HG03460 (cell line): Measurements from ENCODE around the gene ABCG2.
"Not testable (repeated sequence)": the region's sequence is repeated elsewhere in the genome, so short reads cannot be mapped to it uniquely, and the experiment has no call there.

ENCODE experiments used
- ATAC-seq: cut with Tn5 transposase; IDR thresholded peaks from one replicate; pipeline ENCODE4 v1.9.1; 2021; ENCODE audit not compliant: unreplicated experiment

Gene ABCG2

GRCh38 chr4:88119943-88120342 is 38.5 kb downstream of the ABCG2 start:
- no peak for ATAC-seq

- no peak for ATAC-seq
These were observed 42.9 kb downstream of the ABCG2 start for GRCh38 chr4:88115587-88115986.

- ATAC-seq: no peak
These were observed 45.6 kb downstream of the ABCG2 start for GRCh38 chr4:88112856-88113255.

- ATAC-seq: no peak
These were observed 47.6 kb downstream of the ABCG2 start for GRCh38 chr4:88110826-88111225.

GRCh38 chr4:88109123-88109881 is 49.1 kb downstream of the ABCG2 start:
- no peak for ATAC-seq

DNA sequence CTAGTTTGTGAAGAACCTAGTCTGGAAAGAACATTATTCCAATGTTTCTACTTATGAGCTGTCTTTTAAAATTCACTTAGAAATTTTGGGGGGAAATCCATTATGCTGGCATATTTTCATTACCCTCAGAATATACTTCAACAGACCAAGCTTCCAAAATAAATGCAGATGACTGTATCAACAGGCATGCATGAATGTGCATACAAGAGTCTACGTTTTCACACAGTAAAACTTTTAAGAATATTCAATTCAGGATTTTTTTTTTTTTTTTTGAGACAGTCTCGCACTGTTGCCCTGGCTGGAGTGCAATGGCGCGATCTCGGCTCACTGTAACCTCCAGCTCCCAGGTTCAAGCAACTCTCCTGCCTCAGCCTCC is 49.7 kb downstream of the ABCG2 start:
- ATAC-seq: no peak

DNA sequence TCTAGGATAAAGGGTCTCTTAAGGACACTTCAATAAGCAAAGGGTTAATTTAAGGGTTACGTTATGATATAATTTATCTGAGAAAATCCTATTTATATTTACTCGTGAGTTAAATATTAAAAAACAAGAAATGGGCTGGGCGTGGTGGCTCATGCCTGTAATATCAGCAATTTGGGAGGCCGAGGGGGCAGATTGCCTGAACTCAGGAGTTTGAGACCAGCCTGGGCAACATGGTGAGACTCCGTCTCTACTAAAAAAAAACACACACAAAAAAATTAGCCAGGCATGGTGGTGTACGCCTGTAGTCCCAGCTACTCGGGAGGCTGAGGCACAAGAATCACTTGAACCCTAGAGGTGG is 50.4 kb downstream of the ABCG2 start:
- not testable (repeated sequence) for ATAC-seq

GRCh38 chr4:88107406-88108107 is 50.9 kb downstream of the ABCG2 start:
- no peak for ATAC-seq

DNA sequence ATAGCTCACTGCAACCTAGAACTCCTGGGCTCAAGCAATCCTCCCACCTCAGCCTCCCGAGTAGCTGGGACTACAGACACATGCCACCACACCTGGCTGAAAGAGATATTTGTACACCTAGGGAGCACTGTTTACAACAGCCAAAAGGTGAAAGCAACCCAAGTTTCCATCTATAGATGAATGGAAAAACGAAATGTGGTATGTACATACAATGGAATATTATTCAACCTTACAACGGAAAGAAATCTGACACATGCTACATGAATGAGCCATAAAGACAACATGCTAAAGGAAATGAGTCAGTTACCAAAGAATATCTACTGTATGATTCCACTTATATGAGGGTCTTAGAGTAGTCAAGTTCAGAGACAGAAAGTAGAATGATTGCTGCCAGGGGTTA is 52.2 kb downstream of the ABCG2 start:
- no peak for ATAC-seq

DNA sequence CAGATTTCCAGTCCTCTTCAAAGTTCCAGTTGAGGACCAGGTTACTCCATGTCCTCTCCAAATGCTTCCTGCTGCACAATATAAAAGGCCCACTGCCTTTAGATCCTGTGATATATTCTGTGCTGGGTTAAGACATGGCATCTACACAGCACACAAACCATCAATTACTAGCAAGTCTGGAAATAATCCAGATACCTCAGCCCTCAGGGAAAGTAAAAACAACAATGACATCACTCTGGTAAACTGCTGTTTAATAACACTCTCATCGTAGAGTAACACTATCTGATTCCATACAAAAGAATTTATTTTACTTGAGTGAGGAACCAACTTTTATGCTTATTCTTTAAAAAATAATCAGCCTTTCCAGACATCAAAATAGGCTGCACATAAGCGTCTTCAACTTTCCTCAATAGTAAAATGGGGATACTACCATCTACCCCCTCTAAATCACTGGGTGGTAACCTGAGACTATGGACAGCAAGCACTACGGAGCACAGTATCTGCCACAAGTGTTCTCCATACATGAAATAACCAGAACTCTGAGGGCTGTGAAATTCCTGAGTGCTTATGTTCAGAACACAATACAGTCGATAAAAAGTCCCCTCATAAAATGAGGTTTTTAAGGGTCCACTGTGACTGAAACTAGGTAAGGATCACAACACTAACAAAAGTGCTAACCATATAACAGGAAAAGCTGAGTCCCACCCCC is 53.4 kb downstream of the ABCG2 start:
- ATAC-seq: no peak

GRCh38 chr4:88102026-88102425 is 56.4 kb downstream of the ABCG2 start:
- no peak for ATAC-seq

DNA sequence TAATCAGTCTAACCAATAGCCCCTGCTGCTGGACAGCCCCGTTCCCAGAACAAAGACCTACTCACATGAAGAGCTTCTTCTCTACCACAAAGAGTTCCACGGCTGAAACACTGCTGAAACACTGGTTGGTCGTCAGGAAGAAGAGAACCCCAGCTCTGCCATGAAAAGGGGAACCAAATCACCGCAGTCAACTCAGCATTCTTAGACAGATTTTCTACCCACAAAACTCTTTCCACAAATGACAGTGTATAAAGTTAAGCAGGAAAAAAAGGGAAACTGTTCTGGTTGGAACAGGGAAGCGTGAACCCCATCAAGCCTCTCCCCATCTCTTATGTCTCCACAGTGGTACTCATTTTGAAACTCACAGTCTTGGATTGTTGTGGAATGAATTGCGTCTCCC is 57.3 kb downstream of the ABCG2 start:
- no peak for ATAC-seq

- ATAC-seq: no peak
These were observed 59.3 kb downstream of the ABCG2 start for GRCh38 chr4:88098993-88099752.

DNA sequence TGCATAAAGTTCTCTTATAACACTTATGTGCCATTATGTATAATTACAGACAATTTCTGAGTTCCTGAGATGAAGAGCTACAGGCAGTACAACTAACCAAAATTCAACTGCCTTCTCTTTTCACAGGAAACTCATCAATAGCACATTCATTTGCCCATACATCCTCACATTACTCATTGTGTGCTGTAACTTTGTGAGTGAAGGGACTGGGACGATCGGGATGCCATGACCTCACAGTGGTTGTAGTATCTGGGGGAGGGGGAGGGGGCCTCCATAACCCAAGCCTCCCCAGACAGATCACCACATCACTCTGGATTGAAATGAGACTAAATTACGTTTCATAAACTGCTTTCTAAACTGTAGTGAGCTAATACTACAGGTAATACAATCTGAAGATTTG is 60.7 kb downstream of the ABCG2 start:
- ATAC-seq: no peak

- ATAC-seq: no peak
These were observed 61.1 kb downstream of the ABCG2 start for GRCh38 chr4:88097301-88097700.

GRCh38 chr4:88093874-88094273 is 64.6 kb downstream of the ABCG2 start:
- no peak for ATAC-seq

DNA sequence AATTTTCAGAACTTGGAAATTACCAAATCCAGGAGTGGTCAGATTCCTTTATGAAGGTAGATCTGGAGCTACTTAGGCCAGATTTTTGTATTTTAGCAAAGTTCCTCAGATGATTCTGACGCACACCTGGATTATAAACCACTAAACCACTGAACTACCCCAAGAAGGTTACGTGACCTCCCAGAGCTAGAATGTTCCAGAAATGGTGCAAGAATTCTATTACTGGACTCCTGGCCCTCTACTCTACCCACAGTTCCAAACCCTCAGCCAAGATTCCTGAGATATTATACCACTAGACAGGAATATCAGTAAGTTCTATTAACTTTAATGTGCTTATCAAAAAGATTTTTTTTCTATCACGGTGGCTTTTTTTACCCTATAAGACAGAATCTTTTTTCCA is 67.1 kb downstream of the ABCG2 start:
- ATAC-seq: no peak

DNA sequence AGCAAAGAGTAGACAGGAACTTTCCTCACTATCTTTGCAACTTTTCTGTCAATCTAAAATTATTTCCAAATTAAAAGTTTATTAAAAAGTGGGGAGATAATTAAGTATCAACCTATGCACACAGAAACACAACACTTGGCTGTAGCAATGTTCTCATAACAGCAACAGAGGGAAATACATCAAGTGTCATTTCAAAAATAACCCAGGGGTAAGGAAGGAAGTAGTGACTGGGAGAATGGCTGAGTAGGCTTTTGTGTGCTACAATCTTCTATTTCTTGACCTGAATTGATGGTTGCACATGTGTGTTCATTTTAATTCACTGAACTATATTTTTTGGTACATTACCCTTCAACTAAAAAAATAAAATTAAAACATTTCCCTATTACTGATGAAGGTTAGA is 67.5 kb downstream of the ABCG2 start:
- ATAC-seq: no peak

DNA sequence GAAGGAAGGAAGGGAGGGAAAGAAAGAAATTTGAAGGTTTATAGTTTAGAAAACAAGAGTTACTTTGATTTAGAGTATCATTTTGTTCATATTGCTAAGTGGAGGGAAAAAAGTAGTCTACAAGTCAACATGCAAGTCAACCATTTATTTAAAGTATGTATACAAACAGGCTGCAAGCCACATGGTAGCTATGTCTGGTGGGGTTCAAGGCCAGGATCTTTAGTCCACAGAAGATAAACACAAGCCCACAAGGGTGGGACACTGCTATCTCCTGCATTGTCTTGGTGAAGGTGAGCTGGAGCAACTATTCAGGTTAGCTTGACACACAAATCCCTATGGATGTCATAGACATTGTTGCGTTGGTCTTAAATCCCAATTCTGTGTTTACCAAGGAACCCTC is 71.4 kb downstream of the ABCG2 start:
- ATAC-seq: no peak

- no peak for ATAC-seq
These were observed 77.8 kb downstream of the ABCG2 start for GRCh38 chr4:88080626-88081025.

- no peak for ATAC-seq
These were observed 79.9 kb downstream of the ABCG2 start for GRCh38 chr4:88078579-88078978.
